Measurements from ENCODE around the gene GNB1L. TPM values are rescaled to one million over a fixed set of nuclear protein-coding genes. Genes with fewer than 3 reads are reported as not detected.

GNB1L gene
- total RNA-seq, 1 donor from 2014 or later, result 7.8 TPM

- Histone ChIP-seq H3K4me3 (no peak overlapping the region), H3K27me3 (no peaks in the 10 kb centered on the region), H3K9me3 (no peaks in the 10 kb centered on the region), H3K36me3 (no peaks in the 10 kb centered on the region), H3K4me1 (no peaks in the 10 kb centered on the region), H3K27ac (no peak overlapping the region)
- intact Hi-C loops (cut with DNase I), result no loop called here
- ATAC-seq (no peak), DNase-seq (no peak)
- no peak for TF ChIP-seq CTCF (IDR thresholded peaks at IDR 0.05)
Measured at GRCh38 chr22:19788661-19789225, 65.9 kb downstream of the GNB1L start.

- H3K36me3 ChIP-seq, result no peaks in the 10 kb centered on the region
- H3K9me3 ChIP-seq, result no peaks in the 10 kb centered on the region
- H3K27ac ChIP-seq, result no peak overlapping the region
- ATAC-seq (no peak), DNase-seq (no peak)
- H3K4me3 ChIP-seq, result no peak overlapping the region
- no peaks in the 10 kb centered on the region for H3K27me3 ChIP-seq
- no peaks in the 10 kb centered on the region for H3K4me1 ChIP-seq
- intact Hi-C loops (cut with DNase I), result no loop called here
- no peak for TF ChIP-seq CTCF (IDR thresholded peaks at IDR 0.05)
Measured at GRCh38 chr22:19787849-19788141, 66.9 kb downstream of the GNB1L start.

GRCh38 chr22:19786959-19787848 is 67.5 kb downstream of the GNB1L start:
- Histone ChIP-seq H3K36me3 (no peaks in the 10 kb centered on the region), H3K27me3 (no peaks in the 10 kb centered on the region), H3K9me3 (no peaks in the 10 kb centered on the region), H3K4me3 (no peak overlapping the region), H3K4me1 (no peaks in the 10 kb centered on the region), H3K27ac (no peak overlapping the region)
- DNase-seq (no peak), ATAC-seq (no peak)
- no peak for TF ChIP-seq CTCF (IDR thresholded peaks at IDR 0.05)
- intact Hi-C loops (cut with DNase I), result no loop called here

- DNase-seq (no peak), ATAC-seq (no peak)
- no peak overlapping the region for H3K4me3 ChIP-seq
- no peak for TF ChIP-seq CTCF (IDR thresholded peaks at IDR 0.05)
- H3K27ac ChIP-seq, result no peak overlapping the region
- intact Hi-C loops (cut with DNase I), result no loop called here
- no peaks in the 10 kb centered on the region for H3K4me1 ChIP-seq
- no peaks in the 10 kb centered on the region for H3K27me3 ChIP-seq
- H3K36me3 ChIP-seq, result no peaks in the 10 kb centered on the region
- no peaks in the 10 kb centered on the region for H3K9me3 ChIP-seq
Measured at GRCh38 chr22:19786264-19786585, 68.4 kb downstream of the GNB1L start.

GRCh38 chr22:19785461-19786263 is 69.0 kb downstream of the GNB1L start:
- no peak for DNase-seq
- H3K4me3 ChIP-seq, result no peak overlapping the region
- H3K27me3 ChIP-seq, result no peaks in the 10 kb centered on the region
- no peak overlapping the region for H3K27ac ChIP-seq
- intact Hi-C loops (cut with DNase I), result no loop called here
- H3K36me3 ChIP-seq, result no peaks in the 10 kb centered on the region
- no peaks in the 10 kb centered on the region for H3K4me1 ChIP-seq
- no peak for ATAC-seq
- no peak for TF ChIP-seq CTCF (IDR thresholded peaks at IDR 0.05)
- H3K9me3 ChIP-seq, result no peaks in the 10 kb centered on the region

Data from upper lobe of right lung (tissue), 1 donor.